CD14-positive monocyte (primary cell): ENCODE measurements around the gene CASK. TPM values are rescaled to one million over a fixed set of nuclear protein-coding genes. Genes with fewer than 3 reads are reported as not detected.

Source experiments
- DNase-seq, 3 donors: peaks; one replicate each; pipeline ENCODE4 v3.0.0-alpha.2; 2011 to 2022
- H2AFZ ChIP-seq: 2 replicates; pipeline ENCODE4 v1.6.0; 2012; ENCODE audit warnings: mild to moderate bottlenecking, low read depth, low read length, inconsistent platforms; ENCODE audit not compliant: insufficient read depth, poor library complexity, severe bottlenecking
- H3K27ac ChIP-seq, 2 donors: 1 replicate in 1 of 2; 2 replicates in 1 of 2; pipeline ENCODE4 v1.5.1; 2012 to 2013; ENCODE audit warnings: low read length in 2 of 2, control low read depth in 1 of 2, inconsistent platforms in 1 of 2, low read depth in 1 of 2, mild to moderate bottlenecking in 1 of 2
- H3K27me3 ChIP-seq, 2 donors: one replicate each; pipeline versions ENCODE4 v1.6.0 to v1.6.1; 2011 to 2013; ENCODE audit warnings: low read length in 2 of 2; ENCODE audit not compliant: control insufficient read depth in 2 of 2, insufficient read depth in 2 of 2
- H3K36me3 ChIP-seq, 2 donors: replicated peaks in 1 of 2; 1 replicate in 1 of 2; 2 replicates in 1 of 2; pipeline versions ENCODE4 v1.5.1 to v1.6.1; 2012 to 2013; ENCODE audit warnings: low read length in 2 of 2, control low read depth in 1 of 2, inconsistent platforms in 1 of 2, mild to moderate bottlenecking in 1 of 2; ENCODE audit not compliant: insufficient read depth in 2 of 2, control insufficient read depth in 1 of 2
- H3K4me1 ChIP-seq, 2 donors: 1 replicate in 1 of 2; 2 replicates in 1 of 2; pipeline versions ENCODE4 v1.5.1 to v1.6.1; 2012 to 2013; ENCODE audit warnings: low read length in 2 of 2, control low read depth in 1 of 2, inconsistent platforms in 1 of 2, mild to moderate bottlenecking in 1 of 2, moderate library complexity in 1 of 2; ENCODE audit not compliant: insufficient read depth in 2 of 2, control insufficient read depth in 1 of 2
- H3K4me2 ChIP-seq: replicated peaks from 2 replicates; pipeline ENCODE3; 2012; ENCODE audit warnings: low read length, moderate library complexity, mild to moderate bottlenecking; ENCODE audit not compliant: poor library complexity, severe bottlenecking; ENCODE audit errors: extremely low read depth
- H3K4me3 ChIP-seq, 3 experiments: fragments of 200-600 bp in 1 of 3; sonication (generic) in 1 of 3; replicated peaks in 1 of 3; 1 replicate in 2 of 3; 2 replicates in 1 of 3; pipeline ENCODE4 v1.5.1; 2011 to 2013; ENCODE audit warnings: low read length in 3 of 3, mild to moderate bottlenecking in 3 of 3, control low read depth in 2 of 3, low read depth in 2 of 3, inconsistent platforms in 1 of 3, moderate library complexity in 1 of 3
- H3K79me2 ChIP-seq: 2 replicates; pipeline ENCODE4 v1.6.0; 2012; ENCODE audit warnings: mild to moderate bottlenecking, control low read depth, inconsistent platforms, low read length, moderate library complexity; ENCODE audit not compliant: insufficient read depth
- H3K9ac ChIP-seq: 2 replicates; pipeline ENCODE4 v1.6.0; 2017; ENCODE audit warnings: low read length, mild to moderate bottlenecking; ENCODE audit not compliant: insufficient read depth, poor library complexity, severe bottlenecking
- H3K9me3 ChIP-seq, 2 donors: replicated peaks in 1 of 2; 1 replicate in 1 of 2; 2 replicates in 1 of 2; pipeline versions ENCODE4 v1.5.1 to v1.6.1; 2012 to 2013; ENCODE audit warnings: low read length in 2 of 2, control low read depth in 1 of 2; ENCODE audit not compliant: control insufficient read depth in 1 of 2, insufficient read depth in 1 of 2
- H4K20me1 ChIP-seq: 2 replicates; pipeline ENCODE4 v1.6.0; 2012; ENCODE audit warnings: mild to moderate bottlenecking, low read length, control low read depth, moderate library complexity; ENCODE audit not compliant: insufficient read depth
- H3K27ac Mint-ChIP-seq, 7 donors: one replicate each; pipeline ENCODE4 v1.8.0; 2020; ENCODE audit warnings: mild to moderate bottlenecking in 7 of 7, mixed read lengths in 7 of 7, moderate library complexity in 6 of 7, inconsistent platforms in 2 of 7
- H3K27me3 Mint-ChIP-seq, 3 donors: one replicate each; pipeline ENCODE4 v1.8.0; 2021 to 2022; ENCODE audit warnings: low read depth in 3 of 3, mild to moderate bottlenecking in 3 of 3, mixed read lengths in 3 of 3, moderate library complexity in 3 of 3, inconsistent platforms in 1 of 3
- H3K36me3 Mint-ChIP-seq, 2 donors: one replicate each; pipeline ENCODE4 v1.8.0; 2020; ENCODE audit warnings: mixed read lengths in 2 of 2, inconsistent platforms in 1 of 2, mild to moderate bottlenecking in 1 of 2
- H3K4me1 Mint-ChIP-seq: one replicate; pipeline ENCODE4 v1.8.0; 2020; ENCODE audit warnings: mild to moderate bottlenecking, mixed read lengths
- H3K4me3 Mint-ChIP-seq, 2 donors: one replicate each; pipeline ENCODE4 v1.8.0; 2020; ENCODE audit warnings: mild to moderate bottlenecking in 2 of 2, mixed read lengths in 2 of 2, moderate library complexity in 1 of 2
- H3K9me3 Mint-ChIP-seq, 7 donors: one replicate each; pipeline ENCODE4 v1.8.0; 2020 to 2022; ENCODE audit warnings: mixed read lengths in 7 of 7, mild to moderate bottlenecking in 6 of 7, moderate library complexity in 6 of 7, inconsistent platforms in 2 of 7
- CTCF ChIP-seq: fragments of 200-600 bp; IDR thresholded peaks from one replicate; pipeline ENCODE4 v1.8.0; 2022; ENCODE audit warnings: antibody characterized with exemption, mild to moderate bottlenecking
- WGBS: methylation state at CpG from one replicate; pipeline ENCODE4 v1.1.5; 2013; ENCODE audit warnings: missing lambda C conversion rate; ENCODE audit not compliant: insufficient coverage; 5-methylcytosine and 5-hydroxymethylcytosine counted together
- intact Hi-C, 2 donors: fragments of 100-400 bp; cut with micrococcal nuclease; formaldehyde crosslinking; loops; one replicate each; pipeline versions ENCODE4 v1.15.0 to v1.15.1; 2023
- polyA plus RNA-seq, 3 donors: library from polyadenylated mRNA; depleted of rRNA in 1 of 3; unstranded in 2 of 3; stranded (reverse) in 1 of 3; fragments of 300-500 nt in 2 of 3; fragments of >200 nt in 1 of 3; fragmentation: Illumina TruSeq in 2 of 3; gene quantifications; 1 replicate in 2 of 3; 2 replicates in 1 of 3; pipeline ENCODE4 v1.2.3, GENCODE V29; 2012 to 2021

Gene CASK
- polyA plus RNA-seq, 3 donors, result 0.48 to 7.4 (median 2.5) TPM

- Mint-ChIP-seq H3K4me1 (no peaks in the 10 kb centered on the region), H3K4me3 (no peak overlapping the region), H3K27ac (no peak overlapping the region), H3K27me3 (peaks cover 0 to 8% (median 0%) of the 10 kb centered on the region in 3 donors), H3K36me3 (peaks cover 0 to 6% of the 10 kb centered on the region in 2 donors), H3K9me3 (peaks cover 0 to 3% (median 0%) of the 10 kb centered on the region in 7 donors)
- Histone ChIP-seq H2AFZ (no peak overlapping the region), H3K4me2 (no peak overlapping the region), H3K79me2 (no peaks in the 10 kb centered on the region), H3K4me3 (no peak overlapping the region), H3K27ac (no peak overlapping the region), H3K4me1 (no peaks in the 10 kb centered on the region), H3K9ac (no peak overlapping the region), H3K9me3 (no peaks in the 10 kb centered on the region), H3K36me3 (no peaks in the 10 kb centered on the region), H3K27me3 (peaks cover 0 to 3% of the 10 kb centered on the region in 2 donors), H4K20me1 (no peaks in the 10 kb centered on the region)
- whole genome bisulfite sequencing, result no CpG with 5 or more reads among the region's 3 CpGs
- no peak for TF ChIP-seq CTCF
- intact Hi-C loops, result no loop called here
- no peak for DNase-seq
Measured at GRCh38 chrX:41596596-41596995, 326.8 kb downstream of the CASK start.

GRCh38 chrX:41594634-41595033, 328.7 kb downstream of the CASK start:
- Histone ChIP-seq H3K27ac (no peak overlapping the region), H3K9me3 (no peaks in the 10 kb centered on the region), H3K4me1 (no peaks in the 10 kb centered on the region), H3K9ac (no peak overlapping the region), H3K4me2 (no peak overlapping the region), H3K4me3 (no peak overlapping the region), H3K36me3 (no peaks in the 10 kb centered on the region), H2AFZ (no peak overlapping the region), H4K20me1 (no peaks in the 10 kb centered on the region), H3K27me3 (peaks cover 0 to 3% of the 10 kb centered on the region in 2 donors), H3K79me2 (no peaks in the 10 kb centered on the region)
- Mint-ChIP-seq H3K27me3 (peaks cover 0 to 12% (median 0%) of the 10 kb centered on the region in 3 donors), H3K4me1 (no peaks in the 10 kb centered on the region), H3K4me3 (no peak overlapping the region), H3K9me3 (no peaks in the 10 kb centered on the region), H3K36me3 (peaks cover 0 to 2% of the 10 kb centered on the region in 2 donors), H3K27ac (no peak overlapping the region)
- WGBS, result 100% methylated on average over 1 of the region's 7 CpGs
- no peak for TF ChIP-seq CTCF
- no peak for DNase-seq
- intact Hi-C loops, result no loop called here
